ENCODE results near the gene DGKG. TPM values are rescaled to one million over a fixed set of nuclear protein-coding genes. Genes with fewer than 3 reads are reported as not detected.

The DGKG gene
- polyA plus RNA-seq, 5 donors, result 2.7 to 4.8 (median 4.4) TPM

GRCh38 chr3:186319945-186320344 is 42.1 kb downstream of the DGKG start:
- DNase-seq, result no peak

DNA sequence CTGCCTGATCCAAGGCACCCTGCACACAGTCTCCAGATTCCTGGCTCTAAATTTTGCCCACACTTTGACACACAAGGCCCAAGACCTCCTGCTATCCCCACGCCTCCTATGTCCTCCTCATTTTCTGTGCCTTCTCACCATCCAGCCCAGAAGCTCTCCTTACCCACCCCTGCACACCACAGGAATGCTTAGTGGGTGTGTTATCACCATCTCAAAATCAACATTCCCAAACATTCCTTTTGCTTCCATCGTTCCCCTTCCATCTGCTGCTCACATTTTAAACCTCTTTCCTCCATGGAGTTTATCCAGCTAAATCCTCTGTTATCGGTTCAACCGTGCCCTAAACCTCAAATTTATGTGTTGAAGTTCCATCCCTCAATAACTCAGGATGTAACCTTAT is 43.9 kb downstream of the DGKG start:
- DNase-seq, result no peak

DNA sequence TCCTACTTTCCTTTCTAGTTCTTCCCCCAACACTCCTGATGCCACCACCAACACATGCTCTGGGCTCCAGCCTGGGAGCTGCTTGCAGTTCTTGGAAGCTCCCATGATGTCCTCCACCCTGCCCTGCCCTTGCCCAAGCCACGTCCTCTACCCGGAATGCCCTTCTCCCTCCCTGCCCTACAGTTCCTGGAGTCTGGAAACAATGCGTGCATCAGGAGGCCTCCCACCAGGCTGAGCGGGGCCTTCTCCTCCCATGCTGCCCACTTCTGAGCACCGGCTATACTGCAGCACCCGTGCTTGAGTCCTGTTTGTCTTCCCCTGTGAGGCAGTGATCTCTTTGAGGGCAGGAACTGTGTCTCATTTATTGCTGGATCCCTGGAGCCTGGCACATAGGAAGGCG is 44.6 kb downstream of the DGKG start:
- DNase-seq, result no peak

GRCh38 chr3:186316666-186317260 is 45.3 kb downstream of the DGKG start:
- no peak for DNase-seq

GRCh38 chr3:186315581-186316354 is 46.3 kb downstream of the DGKG start:
- no peak for DNase-seq

- no peak for DNase-seq
Observed at GRCh38 chr3:186314896-186315295, 47.1 kb downstream of the DGKG start.

DNA sequence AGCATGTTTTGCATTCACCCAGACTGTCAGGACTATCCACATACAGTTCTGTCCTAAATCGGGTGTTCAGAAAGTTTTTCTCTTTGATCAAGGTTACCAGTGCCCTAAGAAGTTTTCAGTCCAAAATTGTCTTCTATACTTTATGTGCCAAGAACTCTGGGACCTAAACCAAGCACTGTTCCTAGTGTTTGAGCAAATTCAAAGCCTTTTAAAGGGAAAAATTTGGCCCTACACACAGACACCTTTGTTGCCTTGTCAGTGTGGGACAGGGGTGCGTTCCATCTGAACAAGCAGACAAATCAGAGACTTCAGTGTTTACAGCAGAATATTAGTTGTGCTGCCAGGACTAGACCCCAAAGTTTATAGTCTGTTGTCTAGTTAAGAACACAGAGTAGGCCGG is 50.6 kb downstream of the DGKG start:
- no peak for DNase-seq

DNA sequence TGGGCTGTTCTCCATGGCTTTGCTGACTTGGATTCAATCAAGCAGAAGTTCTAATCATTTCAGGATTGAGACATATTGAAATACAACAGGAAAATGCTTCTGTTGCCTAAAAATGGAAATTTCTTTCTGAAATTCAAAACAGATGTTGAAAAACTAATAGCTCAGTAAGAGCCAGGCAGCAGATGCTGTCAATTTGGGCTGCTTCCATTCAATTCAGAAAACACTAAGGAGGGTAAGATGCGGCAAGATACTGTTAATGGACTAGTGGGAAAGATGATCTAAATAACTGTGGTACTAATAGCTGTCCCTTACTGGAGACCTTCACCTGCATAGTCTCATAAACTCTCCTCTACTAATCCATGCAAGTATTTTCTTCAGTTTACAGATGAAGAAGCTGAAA is 53.5 kb downstream of the DGKG start:
- no peak for DNase-seq

- DNase-seq, result peak; percentile 42 to 44
Observed at GRCh38 chr3:186307594-186308221, 54.3 kb downstream of the DGKG start.

GRCh38 chr3:186305286-186305685 is 56.7 kb downstream of the DGKG start:
- no peak for DNase-seq

DNA sequence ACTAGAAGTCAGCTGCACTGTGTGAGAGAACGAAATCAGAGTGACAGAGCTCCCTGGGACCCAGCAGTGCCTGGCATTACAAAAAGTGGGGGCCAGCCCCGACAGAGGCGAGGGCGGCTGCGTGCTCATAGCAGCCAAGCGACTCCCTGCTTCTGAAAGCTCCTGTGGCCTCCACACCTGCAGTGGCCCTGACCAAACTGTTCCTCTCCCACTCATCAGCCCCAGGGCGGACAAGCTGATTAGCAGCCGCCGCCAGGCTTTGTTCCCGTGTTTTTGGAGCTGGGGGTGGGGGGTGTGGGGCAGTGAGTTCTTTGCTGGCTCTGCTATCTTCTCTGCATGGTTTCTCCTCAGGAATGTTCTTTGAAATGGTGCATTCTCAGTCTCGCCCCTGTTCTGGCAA is 58.1 kb downstream of the DGKG start:
- DNase-seq, result no peak

- DNase-seq, result no peak
Observed at GRCh38 chr3:186299327-186299726, 62.7 kb downstream of the DGKG start.

DNA sequence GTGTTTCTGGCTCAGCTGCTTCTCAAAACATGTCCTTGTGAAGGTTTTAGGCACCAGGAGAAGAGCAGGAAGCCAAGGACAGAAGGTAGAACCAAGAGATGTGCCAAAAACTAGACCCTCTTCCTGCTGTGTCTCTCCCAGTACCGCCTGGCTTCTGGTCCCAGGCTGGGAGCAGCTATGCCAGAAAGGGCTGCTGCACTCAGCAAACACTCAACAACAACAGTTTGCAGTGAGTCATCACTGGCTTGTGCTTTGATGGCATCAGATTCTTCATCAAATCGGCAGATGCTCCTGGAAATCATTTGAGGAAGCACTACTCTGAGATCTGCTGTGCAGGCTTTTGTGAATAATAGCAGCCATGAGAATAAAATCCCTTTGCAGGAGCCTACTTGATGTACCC is 63.2 kb downstream of the DGKG start:
- DNase-seq, result no peak

- no peak for DNase-seq
Observed at GRCh38 chr3:186290796-186291195, 71.2 kb downstream of the DGKG start.

DNA sequence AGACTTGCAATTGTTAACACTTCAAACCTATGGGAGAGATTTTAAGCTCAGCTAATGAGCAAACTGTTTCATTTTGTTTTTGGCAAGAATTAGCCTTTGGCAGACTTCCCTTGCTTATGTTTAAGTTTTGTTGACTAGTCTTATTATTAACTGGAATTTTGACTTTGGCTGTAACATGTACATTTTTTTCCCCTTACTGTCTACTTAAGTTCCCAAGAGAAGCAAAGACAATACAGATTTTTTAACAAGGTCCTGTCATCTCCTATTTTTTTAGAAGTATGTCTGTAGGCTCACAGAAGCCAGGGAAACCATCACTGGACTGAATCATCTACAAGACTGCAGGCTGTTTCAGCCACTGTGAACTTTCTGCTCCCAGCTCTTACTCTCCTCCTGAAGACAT is 74.3 kb downstream of the DGKG start:
- DNase-seq, result peak; percentile 7 to 17

GRCh38 chr3:186286114-186286513 is 75.9 kb downstream of the DGKG start:
- no peak for DNase-seq

- DNase-seq, result no peak
Observed at GRCh38 chr3:186284661-186285060, 77.4 kb downstream of the DGKG start.

GRCh38 chr3:186284349-186284652 is 77.7 kb downstream of the DGKG start:
- no peak for DNase-seq

- DNase-seq, result no peak
Observed at GRCh38 chr3:186283651-186284348, 78.2 kb downstream of the DGKG start.

DNA sequence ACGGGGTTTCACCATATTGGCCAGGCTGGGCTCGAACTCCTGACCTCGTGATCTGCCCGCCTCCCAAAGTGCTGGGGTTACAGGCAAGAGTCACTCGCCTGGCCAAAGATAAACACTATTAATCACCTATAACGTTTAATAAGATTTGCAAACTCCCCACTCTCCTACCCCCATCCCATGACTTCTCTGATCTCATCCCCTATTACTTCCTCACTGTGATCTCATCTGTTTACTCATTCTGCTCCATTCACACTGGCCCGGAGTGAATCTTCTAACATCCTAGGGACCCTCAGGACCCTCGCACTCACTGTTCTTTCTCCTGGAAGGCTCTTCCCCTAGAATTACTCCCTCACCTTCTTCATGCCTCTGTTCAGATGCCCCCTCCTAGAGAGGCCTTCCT is 78.9 kb downstream of the DGKG start:
- no peak for DNase-seq

DNA sequence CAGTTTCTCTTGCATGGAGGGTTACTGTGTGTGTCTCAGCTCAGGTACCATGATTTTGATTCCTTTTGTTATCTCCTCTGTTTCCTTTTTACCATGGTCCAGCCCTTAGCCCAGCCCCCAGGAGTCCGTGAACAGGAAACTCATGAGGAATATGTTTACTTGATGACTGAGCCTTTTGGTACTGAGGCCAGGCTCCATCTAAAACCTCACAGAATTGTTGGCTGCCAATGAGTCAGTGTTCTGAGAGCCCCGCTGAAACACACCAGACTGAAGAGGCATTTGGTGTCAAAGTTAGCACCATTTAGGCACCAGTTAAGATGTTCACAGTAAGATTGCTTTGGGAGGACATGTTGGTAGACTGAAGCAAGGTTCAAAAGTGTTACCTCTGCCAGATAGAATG is 80.9 kb downstream of the DGKG start:
- DNase-seq, result no peak

GRCh38 chr3:186280737-186281136 is 81.3 kb downstream of the DGKG start:
- DNase-seq, result no peak
